ENCODE data around the gene SH3PXD2A.

The SH3PXD2A gene

DNA sequence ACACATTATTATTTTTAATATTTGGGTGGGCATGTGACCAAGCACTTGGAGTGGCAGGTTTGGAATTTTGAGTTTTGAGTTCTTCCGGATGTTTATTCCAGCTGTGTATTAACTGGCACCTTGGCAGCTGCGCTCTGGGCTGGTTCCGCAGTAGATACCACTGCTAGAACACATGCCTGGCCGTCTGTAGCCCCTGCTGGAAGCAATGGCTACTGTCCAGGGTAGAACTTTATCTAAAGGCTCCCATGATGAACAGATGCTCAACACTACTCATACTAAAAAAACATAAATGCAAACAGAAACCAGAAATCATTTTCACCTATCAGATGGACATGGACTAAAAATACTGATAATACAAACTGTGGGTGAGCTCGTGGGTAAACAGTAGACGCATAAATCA, 19.4 kb upstream of the SH3PXD2A start:
- DNase-seq, result no peak

DNA sequence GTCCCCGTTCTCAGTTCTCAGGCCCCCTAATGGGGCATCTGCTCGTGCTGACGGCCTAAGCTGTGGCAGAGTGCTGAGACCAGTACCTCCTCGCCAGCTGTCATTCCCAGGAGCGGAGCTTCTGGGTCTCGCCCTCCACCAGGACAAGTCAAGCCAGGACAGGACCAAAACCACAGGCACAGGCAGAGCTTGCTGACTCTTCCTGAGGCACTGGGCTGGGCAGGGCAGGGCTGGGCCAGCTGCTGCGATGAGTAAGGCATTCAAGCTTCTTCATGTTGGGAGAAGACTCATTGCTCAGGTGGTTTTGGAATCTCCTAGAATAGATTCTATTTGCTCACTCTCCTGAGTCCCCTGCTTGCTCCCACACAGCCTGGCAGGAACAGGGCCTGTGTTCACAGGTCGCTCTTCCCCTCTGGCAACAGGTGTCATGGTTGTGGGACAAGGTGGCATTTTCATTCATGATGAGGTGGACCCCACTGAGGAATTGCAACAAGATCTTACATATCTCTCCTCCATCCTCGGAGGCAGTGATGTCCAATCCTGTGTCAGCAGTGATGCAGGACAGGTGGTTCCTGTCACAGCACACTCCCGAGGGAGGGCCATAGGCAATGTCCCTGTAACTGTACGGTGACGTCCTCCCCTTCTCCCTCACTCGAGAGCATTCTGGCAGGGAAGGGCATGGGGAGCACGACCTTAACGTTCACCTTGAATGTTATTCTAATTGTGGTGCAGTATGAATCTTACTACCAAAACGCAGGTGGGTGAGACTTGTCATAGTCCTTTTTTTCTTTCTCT, 17.0 kb upstream of the SH3PXD2A start:
- DNase-seq, result no peak

DNA sequence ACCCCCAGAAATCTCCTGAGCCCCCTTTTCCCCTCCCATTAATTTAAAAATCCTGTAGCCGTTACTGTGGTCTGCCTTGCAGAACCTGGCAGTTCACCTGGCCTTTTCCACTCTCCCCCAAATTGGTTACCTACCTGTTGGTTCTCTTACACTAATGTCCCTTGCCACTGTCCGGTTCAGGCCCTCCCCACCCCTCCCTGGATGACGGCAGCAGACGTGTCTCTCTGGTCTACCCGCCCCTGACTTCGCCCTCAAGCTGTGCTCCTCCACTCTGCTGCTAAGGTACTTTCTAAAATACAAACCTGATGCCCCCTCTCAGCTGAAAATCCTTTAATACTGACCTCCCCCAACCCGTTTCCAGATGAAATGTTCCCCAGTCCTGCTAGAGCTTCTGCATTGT, 15.6 kb upstream of the SH3PXD2A start:
- DNase-seq, result no peak

DNA sequence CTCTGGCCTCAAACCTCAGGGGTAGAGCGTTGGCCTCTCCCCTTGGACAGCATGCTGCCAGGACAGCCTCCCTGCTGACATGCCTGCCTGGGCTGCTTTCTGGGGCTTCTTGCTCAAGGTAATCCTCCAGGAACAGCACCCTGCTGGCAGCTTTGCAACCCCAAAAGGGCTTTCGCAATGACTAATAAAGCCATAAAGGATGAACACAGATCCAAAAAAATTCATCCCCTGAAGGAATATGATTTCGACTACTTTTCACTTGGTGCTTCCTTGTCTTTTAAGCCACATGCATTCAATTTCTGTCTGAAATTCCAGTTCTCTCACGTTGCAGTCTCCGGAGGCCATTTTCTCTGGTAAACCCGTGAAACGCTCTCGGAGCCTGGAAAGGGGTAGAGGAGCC, 15.1 kb upstream of the SH3PXD2A start:
- peak; percentile 72 for DNase-seq

DNA sequence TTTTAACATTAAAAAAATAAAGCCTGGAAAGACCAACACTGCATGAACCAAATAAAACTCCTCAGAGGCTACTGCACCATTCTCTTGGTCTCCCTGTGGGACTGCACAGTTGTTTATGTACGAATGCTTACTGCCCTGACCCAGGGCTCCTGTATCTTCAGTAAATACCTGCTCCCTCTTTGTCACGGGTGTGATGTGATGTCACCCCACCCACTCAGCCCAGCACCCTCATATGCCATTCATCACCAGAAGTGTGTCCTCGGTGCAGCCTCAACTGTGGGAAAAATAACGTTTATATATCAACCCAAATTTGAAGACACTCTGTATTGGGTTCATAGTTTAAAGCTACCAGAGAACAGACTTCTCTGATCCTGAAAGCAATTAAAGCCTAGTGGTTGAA, 14.0 kb upstream of the SH3PXD2A start:
- DNase-seq, result no peak

DNA sequence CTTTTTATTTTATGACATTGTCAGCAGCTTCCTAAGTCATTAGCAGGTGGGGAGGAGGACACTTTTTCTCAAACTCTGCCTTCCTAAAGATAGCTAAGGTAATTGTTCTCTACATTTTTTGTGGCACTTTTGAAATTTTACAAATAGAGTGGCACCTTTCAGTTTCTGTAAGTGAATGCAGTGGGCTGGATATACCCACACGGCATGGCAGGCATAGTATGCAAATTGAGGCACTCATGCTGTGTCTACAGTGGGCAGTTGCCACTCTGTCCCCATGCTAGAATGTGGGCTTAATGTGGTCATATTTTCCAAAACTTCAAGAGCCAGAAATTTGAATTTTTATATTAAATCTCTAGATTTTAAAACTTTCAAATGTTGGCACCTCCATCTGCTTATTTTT, 12.8 kb upstream of the SH3PXD2A start:
- no peak for DNase-seq

DNA sequence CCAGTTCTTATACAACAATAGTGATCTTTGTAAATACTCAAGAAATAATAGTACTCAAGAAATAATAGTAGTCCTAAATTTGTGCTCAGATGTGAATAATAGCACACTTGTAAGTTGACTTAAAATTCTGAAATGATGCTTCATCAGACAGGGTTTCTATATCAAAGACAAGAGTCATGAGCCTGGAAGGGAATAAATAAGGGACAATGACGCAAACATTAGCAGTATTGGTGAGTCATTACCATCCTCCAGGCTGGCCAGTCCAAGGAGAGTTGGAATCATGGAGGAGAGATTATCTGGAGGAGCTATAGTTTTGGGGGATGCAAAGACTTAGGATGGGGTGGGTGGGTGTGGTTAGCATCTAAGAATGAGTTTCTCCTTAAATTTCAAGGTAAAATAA, 6.1 kb upstream of the SH3PXD2A start:
- peak; percentile 60 for DNase-seq

GRCh38 chr10:103859161-103860086, 4.0 kb upstream of the SH3PXD2A start:
- peak; percentile 67 for DNase-seq

GRCh38 chr10:103858360-103858759, 3.0 kb upstream of the SH3PXD2A start:
- DNase-seq, result no peak

DNA sequence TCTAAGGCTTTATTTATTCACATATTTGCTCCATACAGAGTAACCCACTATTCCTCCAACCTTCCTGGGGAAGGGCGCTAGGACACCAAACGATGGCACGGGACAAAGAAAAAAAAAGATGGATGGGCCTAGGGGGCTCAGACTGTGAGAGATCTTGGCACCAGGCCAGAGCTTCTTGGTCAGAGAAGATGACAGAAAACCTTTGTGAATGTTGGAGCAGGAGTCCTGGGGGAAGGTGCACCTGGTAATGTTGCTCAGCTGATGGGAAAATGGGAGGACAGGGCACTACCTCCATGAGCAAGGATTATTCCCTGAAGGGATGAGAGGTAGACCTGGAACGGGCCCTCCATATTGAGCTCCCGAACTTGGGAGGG, 1.4 kb upstream of the SH3PXD2A start:
- no peak for DNase-seq

DNA sequence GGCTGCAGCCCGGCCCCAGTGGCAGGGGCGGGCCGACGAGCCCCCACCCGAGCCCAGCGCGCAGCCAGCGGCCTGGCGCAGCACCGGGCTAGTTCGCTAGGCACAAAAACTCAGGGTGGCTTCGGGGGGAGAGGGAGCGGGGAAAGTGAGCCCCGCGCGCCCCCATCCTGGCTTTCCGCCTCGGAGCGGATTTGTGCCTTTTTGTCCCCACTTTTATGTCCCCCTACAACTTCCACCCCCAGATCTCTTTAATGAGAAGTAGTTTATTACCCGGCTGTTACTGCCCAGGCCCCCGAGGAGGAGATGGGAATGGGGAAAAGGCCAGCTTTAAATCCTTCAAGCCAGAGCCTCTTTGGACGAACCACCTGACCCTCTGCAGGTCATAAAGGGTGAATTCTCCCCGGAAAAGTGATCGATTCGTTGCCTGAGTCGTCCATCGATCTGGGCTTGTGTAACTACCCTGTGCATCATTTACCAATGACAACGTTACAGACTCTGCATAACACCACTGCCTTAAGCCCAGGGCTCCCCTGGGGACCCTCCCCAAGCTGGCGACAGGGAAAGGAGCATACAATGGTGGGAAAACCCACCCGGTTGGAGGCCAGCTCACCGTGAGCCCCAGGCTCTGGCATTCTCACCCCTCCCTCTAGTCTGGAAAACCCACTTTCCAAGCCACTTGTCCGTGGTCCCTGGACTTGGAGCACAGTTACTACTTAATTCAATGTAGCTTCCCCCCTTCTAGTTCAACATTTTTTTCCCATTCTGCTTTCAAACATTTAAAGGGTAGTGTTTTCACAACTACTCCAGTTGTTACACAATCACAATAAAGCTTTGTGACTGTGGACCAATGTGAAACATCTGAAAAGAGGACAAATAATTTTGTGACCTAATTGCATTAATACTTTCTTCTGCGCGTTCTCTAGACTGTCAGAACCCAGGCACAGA, 748 bp upstream of the SH3PXD2A start:
- DNase-seq, result no peak

DNA sequence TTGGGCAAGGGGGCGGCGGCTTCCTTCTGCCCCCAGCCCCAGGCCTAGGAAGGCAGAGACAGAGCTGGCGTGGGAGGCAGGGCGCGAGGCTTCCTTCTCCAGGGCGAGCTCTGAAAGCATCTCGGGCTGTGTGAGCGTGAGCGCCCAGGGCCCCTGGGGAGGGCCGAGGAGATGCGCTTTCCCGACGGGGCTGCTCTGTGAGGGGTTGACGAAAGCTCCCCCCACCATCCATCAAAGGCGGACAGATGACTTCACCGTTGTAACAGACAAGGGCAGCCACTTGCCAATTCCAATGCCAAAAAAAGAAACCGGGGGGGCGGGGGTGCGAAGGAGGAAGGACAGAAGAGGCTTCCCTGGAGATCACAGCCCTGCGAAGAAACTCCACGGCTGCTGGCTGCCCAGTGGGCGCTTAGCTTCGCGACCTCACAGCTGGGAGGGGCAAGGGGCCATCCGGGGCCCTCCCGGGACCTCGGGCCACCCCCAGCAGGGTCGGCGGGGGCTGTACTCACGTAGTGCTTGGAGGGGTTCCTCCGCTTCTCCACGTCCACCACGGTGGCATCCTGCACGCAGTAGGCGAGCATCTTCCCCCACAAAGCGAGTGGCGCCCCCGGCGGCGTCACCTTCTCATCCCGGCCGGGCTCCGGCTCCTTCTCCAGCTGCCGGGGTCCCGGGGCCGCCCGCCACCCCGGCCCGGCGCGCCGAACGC, 537 bp downstream of the SH3PXD2A start:
- peak; percentile 89 for DNase-seq

GRCh38 chr10:103854265-103854685, 1.1 kb downstream of the SH3PXD2A start:
- DNase-seq, result peak; percentile 47

GRCh38 chr10:103853428-103854264, 1.7 kb downstream of the SH3PXD2A start:
- DNase-seq, result no peak

DNA sequence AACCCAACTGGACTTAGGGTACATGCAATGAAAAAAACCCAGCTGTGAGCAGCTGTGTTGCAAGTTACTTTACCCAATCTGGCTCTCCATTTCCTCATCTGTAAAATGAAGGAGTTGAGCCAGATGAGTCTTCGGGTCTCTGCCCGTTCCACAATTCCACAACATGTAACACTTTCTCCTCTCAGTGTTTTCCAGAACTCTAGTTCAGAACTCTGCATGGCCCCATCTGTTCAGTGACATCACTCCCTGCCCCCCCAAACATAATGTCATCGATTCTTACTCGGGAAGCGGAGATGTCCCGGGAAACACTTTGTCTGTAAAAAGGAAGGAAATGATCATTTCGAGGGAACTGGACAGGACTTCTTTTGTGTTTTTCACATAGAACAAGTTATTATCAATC, 2.5 kb downstream of the SH3PXD2A start:
- no peak for DNase-seq

DNA sequence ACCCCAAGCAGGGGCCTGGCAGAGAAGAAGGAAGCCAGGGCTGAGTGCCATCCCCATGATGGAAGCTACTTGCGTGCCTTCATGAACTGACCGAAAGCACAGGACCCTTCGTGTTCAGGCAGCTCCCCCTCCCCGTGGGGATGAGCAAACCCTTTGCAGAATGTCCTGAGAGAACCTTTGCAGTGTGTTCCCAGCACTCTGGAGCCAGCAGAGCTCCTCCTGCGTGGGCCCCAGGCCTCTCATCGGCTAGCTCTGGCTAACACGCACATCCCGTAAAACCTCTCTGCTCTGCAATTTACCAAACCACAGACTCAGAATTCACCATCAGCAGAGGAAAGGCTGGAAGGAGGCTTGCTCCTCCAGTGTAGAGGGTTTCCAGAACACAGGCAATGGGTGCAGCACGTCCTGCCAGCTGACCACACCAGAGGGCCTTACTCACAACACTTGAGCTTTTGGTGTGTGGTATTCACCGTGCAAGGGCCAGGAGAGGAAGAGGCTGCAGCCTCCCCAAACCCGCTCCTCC, 3.1 kb downstream of the SH3PXD2A start:
- DNase-seq, result peak; percentile 54

DNA sequence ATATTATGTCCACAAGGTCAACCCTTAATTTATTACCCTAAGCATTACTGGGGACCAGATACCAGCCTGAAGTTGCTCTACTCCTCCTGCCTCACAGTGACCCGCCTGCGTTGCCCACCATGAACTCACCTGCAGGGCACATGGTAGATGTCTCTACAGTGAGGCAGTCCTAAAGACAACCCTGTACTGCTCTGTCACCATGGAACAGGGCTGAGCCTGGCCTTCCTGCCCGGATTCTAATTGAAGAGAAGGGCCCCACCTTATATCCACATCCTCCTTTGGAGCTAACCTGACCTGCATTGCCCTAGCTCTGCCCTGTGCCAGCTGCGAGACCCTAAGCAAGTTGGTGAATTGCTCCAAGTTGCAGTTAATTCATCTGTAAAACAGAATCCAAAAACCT, 4.1 kb downstream of the SH3PXD2A start:
- no peak for DNase-seq

- DNase-seq, result no peak
Measured at GRCh38 chr10:103850572-103850895, 4.8 kb downstream of the SH3PXD2A start.

DNA sequence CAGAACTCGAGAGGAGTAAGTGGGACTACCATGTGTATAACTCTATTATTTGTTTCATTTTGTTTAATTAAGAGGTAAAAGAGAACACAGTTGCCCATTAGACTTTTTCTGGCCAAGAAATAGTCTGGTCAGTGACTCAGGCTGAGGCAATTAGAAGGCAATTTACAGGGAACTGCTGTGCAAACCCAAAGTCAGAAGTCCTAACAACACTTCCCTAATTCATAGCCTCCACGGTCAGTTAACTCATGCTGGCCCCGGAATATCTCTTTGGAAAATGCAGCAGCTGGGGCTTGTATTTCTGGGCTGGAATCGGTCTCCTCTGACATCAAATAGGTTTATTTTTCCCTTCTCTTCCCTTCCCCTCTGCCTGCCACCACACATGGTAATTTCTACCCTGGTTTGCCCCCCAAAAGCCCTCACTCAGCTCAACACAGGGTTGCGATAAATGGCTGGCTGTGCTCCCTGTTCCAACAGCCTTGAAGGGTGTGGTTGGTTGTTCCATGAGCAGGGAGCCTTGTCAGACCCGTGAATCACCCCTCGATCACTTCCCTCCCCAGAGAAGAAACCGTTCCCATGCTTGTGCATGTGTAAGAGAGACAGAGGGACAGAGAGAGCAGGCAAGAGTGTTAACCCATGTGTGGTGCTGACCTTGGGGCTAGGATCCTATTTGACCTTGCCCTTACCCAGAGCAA, 5.3 kb downstream of the SH3PXD2A start:
- peak; percentile 89 for DNase-seq

- DNase-seq, result no peak
Measured at GRCh38 chr10:103849212-103849877, 6.0 kb downstream of the SH3PXD2A start.

Data from fibroblast of skin of right biceps (primary cell).